ENCODE measurements around the gene ROPN1L.

- TF ChIP-seq, protein P1, sequence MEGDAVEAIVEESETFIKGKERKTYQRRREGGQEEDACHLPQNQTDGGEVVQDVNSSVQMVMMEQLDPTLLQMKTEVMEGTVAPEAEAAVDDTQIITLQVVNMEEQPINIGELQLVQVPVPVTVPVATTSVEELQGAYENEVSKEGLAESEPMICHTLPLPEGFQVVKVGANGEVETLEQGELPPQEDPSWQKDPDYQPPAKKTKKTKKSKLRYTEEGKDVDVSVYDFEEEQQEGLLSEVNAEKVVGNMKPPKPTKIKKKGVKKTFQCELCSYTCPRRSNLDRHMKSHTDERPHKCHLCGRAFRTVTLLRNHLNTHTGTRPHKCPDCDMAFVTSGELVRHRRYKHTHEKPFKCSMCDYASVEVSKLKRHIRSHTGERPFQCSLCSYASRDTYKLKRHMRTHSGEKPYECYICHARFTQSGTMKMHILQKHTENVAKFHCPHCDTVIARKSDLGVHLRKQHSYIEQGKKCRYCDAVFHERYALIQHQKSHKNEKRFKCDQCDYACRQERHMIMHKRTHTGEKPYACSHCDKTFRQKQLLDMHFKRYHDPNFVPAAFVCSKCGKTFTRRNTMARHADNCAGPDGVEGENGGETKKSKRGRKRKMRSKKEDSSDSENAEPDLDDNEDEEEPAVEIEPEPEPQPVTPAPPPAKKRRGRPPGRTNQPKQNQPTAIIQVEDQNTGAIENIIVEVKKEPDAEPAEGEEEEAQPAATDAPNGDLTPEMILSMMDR (conservative IDR thresholded peaks at IDR 0.05): no peak
- no peak for TF ChIP-seq ZFX (IDR thresholded peaks at IDR 0.05)
Measured at GRCh38 chr5:10438301-10438700, 3.4 kb upstream of the ROPN1L start.
